ENCODE data around the gene C1orf105. TPM values are rescaled to one million over a fixed set of nuclear protein-coding genes. Genes with fewer than 3 reads are reported as not detected.

Gene C1orf105
- not detected for total RNA-seq

GRCh38 chr1:172420385-172420784 is at the start of gene C1orf105:
TSS of gene C1orf105 (plus strand) at chr1:172420685. CDS start at chr1:172420886, 201 bp downstream.

GRCh38 chr1:172443666-172444453 is 23.4 kb downstream of the C1orf105 start, which contains the start of gene PIGC:
TSS of gene PIGC (minus strand) at chr1:172444069. CDS start at chr1:172442622, 1,447 bp downstream.

Other genes with a start within 250 kb of the C1orf105 start
- 10 to 100 TPM; 18.6 to 24.6 TPM for gene PIGC, start 23.4 kb downstream of the C1orf105 start, total RNA-seq
- 10 to 100 TPM; 22.0 to 29.3 TPM for gene SUCO, start 112.5 kb downstream of the C1orf105 start, total RNA-seq
- gene FASLG, start 238.4 kb downstream of the C1orf105 start, total RNA-seq = not detected